ENCODE results near the gene TLCD3A. TPM values are rescaled to one million over a fixed set of nuclear protein-coding genes. Genes with fewer than 3 reads are reported as not detected.

The TLCD3A gene
- total and polyA plus RNA-seq, 9 of the 15 experiments (the other 6 are each of a cell fraction or from before 2014, with no cell fraction given), result 1.3 to 13.5 (median 7.3) TPM

- TF ChIP-seq MAFG (tag; conservative IDR thresholded peaks at IDR 0.05) (no peak), CCNT2 (IDR thresholded peaks at IDR 0.05; ENCODE audit: borderline replicate concordance, extremely low read depth, insufficient read length, low read depth, low read length) (peak; percentile 81), TEAD2 (tag; IDR thresholded peaks at IDR 0.05) (no peak), PCBP2 (IDR thresholded peaks at IDR 0.05; ENCODE audit: low read depth, low read length, poor library complexity, severe bottlenecking) (no peak), MTA3 (IDR thresholded peaks at IDR 0.05; ENCODE audit: borderline replicate concordance) (peak; percentile 33; the same call in 1 of the 2 replicates), CTCF (IDR thresholded peaks at IDR 0.05 in 2 of 3, conservative IDR thresholded peaks at IDR 0.05 in 1 of 3; ENCODE audit: insufficient read depth in 2 of 3, low read depth in 1 of 3, low read length in 3 of 3) (peak; percentile 77 to 82 (median 81)), ATF3 (IDR thresholded peaks at IDR 0.05) (no peak), ATF3 (CRISPR knock-in tag; conservative IDR thresholded peaks at IDR 0.05) (no peak), NFIC (IDR thresholded peaks at IDR 0.05) (no peak), MTA2 (IDR thresholded peaks at IDR 0.05; ENCODE audit: low read depth) (no peak), SIN3B (IDR thresholded peaks at IDR 0.05; ENCODE audit: low read depth) (no peak; the same call in 1 of the 2 replicates), POLR2H (tag; IDR thresholded peaks at IDR 0.05; ENCODE audit: low read depth) (peak; percentile 58; the same call in 1 of the 2 replicates), GTF2A2 (tag; IDR thresholded peaks at IDR 0.05) (no peak), ARID4B (CRISPR knock-in tag; IDR thresholded peaks at IDR 0.05) (peak; percentile 38), CEBPB (tag; IDR thresholded peaks at IDR 0.05) (no peak), KLF6 (CRISPR knock-in tag; IDR thresholded peaks at IDR 0.05; ENCODE audit: borderline replicate concordance) (no peak)
Measured at GRCh38 chr17:752002-752619, 19.7 kb downstream of the TLCD3A start, which contains the start of gene GEMIN4 (continued).

Data from K562 (cell line).